ENCODE results near the gene SDF2L1. TPM values are rescaled to one million over a fixed set of nuclear protein-coding genes. Genes with fewer than 3 reads are reported as not detected.

SDF2L1 gene
- polyA plus RNA-seq, 6 donors from 2014 or later = 36.9 to 69.4 (median 39.1) TPM

DNA sequence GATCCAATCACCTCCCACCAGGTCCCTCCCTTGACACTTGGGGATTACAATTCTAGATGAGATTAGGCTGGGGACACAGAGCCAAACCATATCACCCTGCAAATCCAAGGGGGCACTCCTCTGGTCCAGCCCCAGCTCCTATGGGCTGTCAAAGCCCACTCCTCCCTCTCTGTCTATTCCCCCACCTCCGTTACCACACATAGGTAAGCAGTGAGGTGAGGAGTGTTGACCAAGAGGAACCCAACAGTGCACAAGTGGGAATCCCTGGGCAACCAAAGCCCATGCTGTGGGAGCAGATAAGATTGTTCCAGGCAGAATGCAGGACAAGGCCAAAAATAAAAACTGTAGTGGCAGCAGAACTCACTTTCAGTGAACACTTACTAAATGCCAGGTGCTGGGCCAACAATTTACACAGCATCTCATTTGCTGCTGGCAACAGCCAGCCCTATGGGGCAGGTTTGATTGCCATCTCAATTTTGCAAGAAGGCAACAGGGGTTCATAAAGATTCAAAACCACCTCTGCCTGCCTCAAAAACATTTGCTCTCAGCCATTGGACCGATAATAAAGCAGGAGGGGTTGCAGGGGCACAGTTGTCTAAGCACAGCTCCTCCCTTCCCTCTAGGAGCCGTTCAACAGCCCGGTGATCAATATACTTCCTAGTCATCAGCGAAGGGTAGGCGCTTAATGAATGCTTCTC is 8.9 kb downstream of the SDF2L1 start:
- peak overlapping the region; percentile 85 to 95 (median 90) for H3K4me3 Mint-ChIP-seq
- H3K4me1 Mint-ChIP-seq = peaks cover 17 to 28% (median 20%) of the 10 kb centered on the region in 3 donors
- ATAC-seq (ENCODE audit: low read depth in 2 of 2) = no peak
- peaks cover 0 to 3% (median 0%) of the 10 kb centered on the region in 3 donors for H3K27me3 Mint-ChIP-seq
- peak overlapping the region in 2 of 6 donors; percentile 53 to 92 for H3K27ac Mint-ChIP-seq
- DNase-seq = no peak
- H3K36me3 Mint-ChIP-seq = peaks cover 0 to 4% of the 10 kb centered on the region in 2 donors
- no peaks in the 10 kb centered on the region for H3K9me3 Mint-ChIP-seq

DNA sequence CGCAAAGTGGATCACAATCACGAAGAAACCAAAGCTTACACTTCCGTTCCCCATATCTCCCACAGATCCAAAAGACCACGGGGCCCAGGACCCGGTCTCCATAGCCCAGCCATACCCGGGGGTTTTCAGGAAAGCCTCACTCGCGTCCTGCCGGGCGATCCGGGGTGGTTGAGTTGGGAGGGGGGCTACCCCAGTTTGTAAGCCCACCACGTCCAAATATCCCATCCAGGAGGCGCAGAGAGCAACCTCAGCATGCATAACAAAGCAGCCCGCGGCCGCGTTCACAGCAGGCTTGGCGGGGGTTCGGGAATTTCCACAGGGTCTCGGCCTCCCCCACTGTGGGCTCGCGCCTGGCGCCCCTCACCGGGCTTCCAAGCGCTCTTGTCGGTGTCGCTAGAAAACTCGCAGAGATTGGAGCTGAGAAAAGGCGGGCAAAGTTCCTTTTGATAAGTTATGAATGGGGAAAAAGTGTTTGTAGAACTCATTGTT is 9.5 kb downstream of the SDF2L1 start:
- Mint-ChIP-seq H3K27me3 (peaks cover 0 to 3% (median 0%) of the 10 kb centered on the region in 3 donors), H3K4me3 (peak overlapping the region; percentile 85 to 95 (median 90)), H3K9me3 (no peaks in the 10 kb centered on the region), H3K4me1 (peaks cover 17 to 27% (median 20%) of the 10 kb centered on the region in 3 donors), H3K27ac (peak overlapping the region in 2 of 6 donors; percentile 72 to 92), H3K36me3 (peaks cover 0 to 4% of the 10 kb centered on the region in 2 donors)
- DNase-seq = no peak
- ATAC-seq (ENCODE audit: low read depth in 2 of 2) = peak; percentile 34 to 37

DNA sequence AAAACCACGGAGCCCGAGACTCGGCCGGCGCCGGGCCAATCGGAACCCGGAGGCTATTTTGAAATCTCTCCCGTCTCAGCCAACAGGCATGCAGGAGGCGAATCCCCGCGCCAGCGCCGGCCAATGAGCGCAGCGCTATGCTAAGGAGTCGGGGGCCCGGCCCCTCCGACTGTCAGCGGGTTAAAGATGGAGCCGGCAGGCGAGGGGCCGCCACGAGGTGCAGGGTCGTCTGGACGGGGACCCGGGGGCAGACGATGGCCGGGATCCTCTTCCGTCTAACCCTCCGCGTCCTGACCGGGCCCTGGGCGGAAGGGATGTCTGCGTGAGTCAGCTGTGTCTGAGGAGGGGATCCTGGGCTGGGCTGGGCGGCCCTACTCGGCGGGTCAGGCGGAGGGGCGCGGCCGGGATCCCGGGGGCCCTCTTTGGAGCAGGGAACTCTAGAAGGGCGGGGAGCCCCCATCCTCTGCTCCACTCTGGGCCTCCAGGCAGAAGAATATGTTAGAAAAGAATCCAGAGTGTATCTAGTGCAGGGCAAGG is 10.0 kb downstream of the SDF2L1 start:
- Mint-ChIP-seq H3K27me3 (no peaks in the 10 kb centered on the region), H3K36me3 (no peaks in the 10 kb centered on the region), H3K9me3 (no peaks in the 10 kb centered on the region), H3K4me1 (peaks cover 18 to 29% (median 22%) of the 10 kb centered on the region in 3 donors), H3K4me3 (peak overlapping the region; percentile 85 to 95 (median 90)), H3K27ac (peak overlapping the region in 2 of 6 donors; percentile 63 to 72)
- ATAC-seq (ENCODE audit: low read depth in 2 of 2) = peak; percentile 97 to 98
- DNase-seq = peak; percentile 74

DNA sequence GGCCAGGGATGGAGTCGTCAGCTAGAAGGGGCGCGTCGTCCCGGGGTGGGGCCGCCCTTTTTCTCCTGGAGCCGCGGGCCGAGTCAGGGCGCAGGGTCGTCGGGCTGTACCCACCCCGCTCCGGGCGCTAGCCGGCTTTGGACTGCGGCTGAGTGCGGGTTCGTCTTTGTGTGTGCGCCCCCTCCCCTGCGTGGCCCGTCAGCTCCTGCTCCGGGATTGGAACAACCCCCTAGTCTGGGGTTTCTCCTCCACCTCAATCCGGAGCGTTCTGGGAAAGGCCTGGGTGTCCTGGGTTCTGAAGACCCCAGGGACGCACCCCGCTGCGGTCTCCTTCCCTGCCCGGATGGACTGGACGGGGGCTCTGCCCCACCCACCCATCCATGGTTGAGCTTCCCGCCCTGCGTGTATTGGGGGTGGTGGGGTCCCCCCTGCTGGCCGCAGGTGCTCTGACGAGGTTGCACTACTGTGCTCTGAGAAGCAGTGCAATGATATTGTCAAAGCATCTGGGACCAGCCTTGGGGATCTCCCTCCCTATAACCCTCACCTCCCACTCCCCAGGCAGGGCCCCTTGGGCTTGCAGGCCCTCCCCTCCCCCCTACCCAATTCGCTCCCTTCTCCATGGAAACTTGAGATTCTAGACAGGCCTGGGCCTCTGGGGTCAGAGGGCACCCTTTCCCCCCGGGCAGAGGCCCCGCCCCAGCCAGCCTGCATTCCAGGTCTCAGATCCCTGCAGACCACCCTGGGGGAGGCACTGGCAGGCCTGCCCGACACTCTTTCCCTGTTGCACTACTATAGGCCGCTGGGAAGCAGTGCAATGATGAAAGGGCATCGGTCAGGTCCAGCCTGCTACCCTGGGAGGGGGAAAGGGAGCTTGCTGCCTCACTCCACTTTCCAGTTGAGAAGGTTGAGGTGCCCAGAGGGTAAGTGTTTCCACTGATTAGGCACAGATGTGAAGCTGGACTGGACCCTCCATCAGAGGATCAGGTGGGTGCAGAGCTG is 10.7 kb downstream of the SDF2L1 start:
- Mint-ChIP-seq H3K27me3 (no peaks in the 10 kb centered on the region), H3K4me3 (peak overlapping the region in 7 of 8 donors; percentile 74 to 95 (median 89)), H3K9me3 (no peaks in the 10 kb centered on the region), H3K27ac (peak overlapping the region in 2 of 6 donors; percentile 37 to 63), H3K36me3 (no peaks in the 10 kb centered on the region), H3K4me1 (peaks cover 22 to 32% (median 24%) of the 10 kb centered on the region in 3 donors)
- no peak for ATAC-seq (ENCODE audit: low read depth in 2 of 2)
- DNase-seq = no peak

DNA sequence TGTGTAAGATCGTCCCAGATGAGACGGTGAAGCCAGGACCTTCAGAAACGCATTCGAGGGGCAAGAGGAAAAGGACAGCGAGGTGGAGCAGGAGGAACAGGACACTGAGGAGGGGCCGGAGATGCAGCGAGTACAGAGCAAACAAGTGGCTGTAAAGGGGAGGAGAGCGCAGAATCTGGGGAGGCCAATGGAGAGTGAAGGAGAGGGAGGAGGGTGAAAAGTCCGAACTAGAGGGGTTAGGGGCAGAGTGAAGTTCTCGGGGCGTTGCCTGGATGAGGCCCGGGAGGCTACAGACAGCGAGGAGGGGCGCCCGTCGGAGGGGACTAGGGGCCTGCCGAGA is 14.9 kb downstream of the SDF2L1 start:
- peak overlapping the region; percentile 53 to 94 (median 86) for H3K4me3 Mint-ChIP-seq
- H3K27me3 Mint-ChIP-seq = no peaks in the 10 kb centered on the region
- ATAC-seq (ENCODE audit: low read depth in 2 of 2) = no peak
- no peak for DNase-seq
- no peaks in the 10 kb centered on the region for H3K9me3 Mint-ChIP-seq
- H3K27ac Mint-ChIP-seq = peak overlapping the region in 4 of 6 donors; percentile 3 to 79 (median 33)
- H3K4me1 Mint-ChIP-seq = peaks cover 15 to 21% (median 17%) of the 10 kb centered on the region in 3 donors
- no peaks in the 10 kb centered on the region for H3K36me3 Mint-ChIP-seq

DNA sequence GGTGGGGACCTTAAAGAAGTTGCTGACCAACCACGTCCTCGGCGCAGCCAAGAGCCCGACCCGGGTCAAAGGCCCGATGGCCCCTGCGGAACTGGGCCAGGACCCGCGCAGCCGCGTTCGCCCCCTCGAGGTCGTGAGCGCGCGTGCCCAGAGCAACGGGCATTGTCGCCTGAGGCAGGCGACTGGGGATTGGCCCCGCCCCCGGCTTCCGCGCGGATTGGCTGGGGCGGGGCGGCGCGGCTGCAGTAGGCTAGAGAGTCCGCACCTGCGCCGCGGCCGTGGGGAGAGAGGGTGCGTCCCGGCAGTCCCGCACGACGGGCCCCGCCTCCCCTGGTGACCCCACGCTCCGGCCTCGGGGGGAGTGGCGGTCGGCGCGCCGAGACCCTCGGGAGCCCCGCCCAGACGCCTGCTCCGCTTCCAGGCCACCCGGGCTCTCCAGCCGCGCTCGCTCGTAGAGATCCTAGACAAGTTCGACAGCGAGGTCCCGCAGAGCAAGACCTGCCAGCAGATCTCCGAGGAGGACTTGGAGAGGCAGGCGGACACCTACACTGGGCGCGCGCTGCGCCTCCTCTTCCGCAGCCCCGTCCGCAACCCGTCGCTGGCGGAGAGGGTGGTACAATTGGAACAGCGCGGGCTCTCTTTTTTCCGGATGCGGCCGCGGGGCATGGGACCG is 15.4 kb downstream of the SDF2L1 start:
- ATAC-seq (ENCODE audit: low read depth in 2 of 2) = peak; percentile 92 to 95
- Mint-ChIP-seq H3K36me3 (no peaks in the 10 kb centered on the region), H3K4me1 (peaks cover 11 to 19% (median 15%) of the 10 kb centered on the region in 3 donors), H3K27me3 (no peaks in the 10 kb centered on the region), H3K9me3 (no peaks in the 10 kb centered on the region), H3K27ac (no peak overlapping the region), H3K4me3 (peak overlapping the region; percentile 78 to 94 (median 86))
- peak; percentile 77 for DNase-seq

DNA sequence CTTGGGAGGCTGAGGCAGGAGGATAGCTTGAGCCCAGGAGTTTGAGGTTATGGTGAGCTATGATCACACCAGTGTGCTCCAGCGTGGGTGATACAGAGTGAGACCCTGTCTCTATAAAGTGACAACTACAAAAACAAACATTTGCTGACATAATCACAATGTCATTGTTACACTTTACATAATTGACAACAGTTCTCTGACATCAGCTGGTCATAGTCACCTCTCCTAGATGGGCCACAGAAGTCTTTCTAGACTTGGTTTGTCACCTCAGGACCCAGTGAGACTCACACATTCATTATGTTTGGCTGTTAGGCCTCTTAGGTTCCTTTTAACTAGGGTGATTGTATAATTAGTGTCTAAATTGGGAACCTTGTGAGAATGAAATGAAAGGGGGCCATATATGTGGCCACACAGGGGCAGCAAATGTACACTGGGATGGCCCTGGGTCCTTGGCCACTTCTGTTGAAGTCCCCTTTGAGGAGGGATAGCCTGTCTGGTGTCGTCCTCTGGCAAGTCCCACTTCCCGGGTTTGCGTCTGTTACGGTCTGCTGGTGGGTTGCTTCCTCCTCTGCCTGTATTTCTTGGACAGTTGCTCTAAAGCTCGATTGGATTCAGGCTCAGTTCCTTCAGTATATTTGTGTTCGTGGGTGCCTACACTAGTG is 17.9 kb downstream of the SDF2L1 start:
- Mint-ChIP-seq H3K4me1 (peaks cover 16 to 22% (median 19%) of the 10 kb centered on the region in 3 donors), H3K36me3 (no peaks in the 10 kb centered on the region), H3K4me3 (peak overlapping the region in 4 of 8 donors; percentile 3 to 69 (median 36)), H3K27ac (peak overlapping the region in 2 of 6 donors; percentile 47 to 70), H3K27me3 (no peaks in the 10 kb centered on the region), H3K9me3 (no peaks in the 10 kb centered on the region)
- ATAC-seq (ENCODE audit: low read depth in 2 of 2) (no peak), DNase-seq (no peak)

DNA sequence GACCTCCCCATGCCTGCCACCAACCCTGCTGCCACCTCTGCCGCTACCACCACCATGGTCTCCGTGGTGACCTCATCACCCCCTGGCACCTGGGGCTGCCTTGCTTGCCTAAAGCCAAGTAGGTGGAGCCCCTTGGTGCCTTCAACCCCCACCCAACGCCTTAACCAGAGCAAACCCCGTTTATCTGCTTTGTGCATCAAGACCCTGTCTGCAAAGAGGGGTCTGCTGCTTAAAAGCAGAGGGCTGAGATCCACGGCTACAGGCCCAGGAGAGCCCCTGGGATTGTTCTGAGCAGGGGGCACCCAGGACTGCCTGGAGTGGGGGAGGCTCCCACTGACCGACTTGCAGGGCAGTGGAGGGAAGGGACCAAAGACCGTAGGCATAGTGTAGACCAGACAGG is 18.8 kb downstream of the SDF2L1 start:
- H3K4me3 Mint-ChIP-seq = peak overlapping the region in 1 of 8 donors; percentile 58
- no peak overlapping the region for H3K27ac Mint-ChIP-seq
- peaks cover 22 to 26% (median 23%) of the 10 kb centered on the region in 3 donors for H3K4me1 Mint-ChIP-seq
- DNase-seq (no peak), ATAC-seq (ENCODE audit: low read depth in 2 of 2) (no peak)
- no peaks in the 10 kb centered on the region for H3K27me3 Mint-ChIP-seq
- H3K9me3 Mint-ChIP-seq = no peaks in the 10 kb centered on the region
- H3K36me3 Mint-ChIP-seq = no peaks in the 10 kb centered on the region

DNA sequence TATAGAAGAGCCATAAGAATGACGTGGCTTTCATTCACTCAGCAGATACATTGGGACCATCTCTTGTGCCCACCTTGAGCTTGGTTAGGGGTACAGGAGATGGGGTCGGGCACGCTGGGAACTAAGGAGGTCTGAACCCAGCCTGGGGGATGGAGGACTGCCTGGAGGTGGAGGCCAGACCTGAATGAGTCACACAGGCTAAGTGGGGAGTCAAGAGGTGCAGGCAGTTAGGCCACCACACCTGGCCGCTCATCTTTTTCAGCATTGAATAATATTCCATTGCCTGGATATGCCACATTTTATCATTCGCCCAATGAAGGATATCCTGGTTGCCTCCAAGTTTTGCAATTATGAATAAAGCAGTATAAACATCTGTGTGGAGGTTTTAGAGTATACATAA is 19.9 kb downstream of the SDF2L1 start:
- peak overlapping the region in 1 of 8 donors; percentile 14 for H3K4me3 Mint-ChIP-seq
- ATAC-seq (ENCODE audit: low read depth in 2 of 2) = no peak
- H3K4me1 Mint-ChIP-seq = peaks cover 15 to 24% (median 24%) of the 10 kb centered on the region in 3 donors
- no peak overlapping the region for H3K27ac Mint-ChIP-seq
- no peaks in the 10 kb centered on the region for H3K9me3 Mint-ChIP-seq
- H3K36me3 Mint-ChIP-seq = no peaks in the 10 kb centered on the region
- no peaks in the 10 kb centered on the region for H3K27me3 Mint-ChIP-seq
- no peak for DNase-seq

DNA sequence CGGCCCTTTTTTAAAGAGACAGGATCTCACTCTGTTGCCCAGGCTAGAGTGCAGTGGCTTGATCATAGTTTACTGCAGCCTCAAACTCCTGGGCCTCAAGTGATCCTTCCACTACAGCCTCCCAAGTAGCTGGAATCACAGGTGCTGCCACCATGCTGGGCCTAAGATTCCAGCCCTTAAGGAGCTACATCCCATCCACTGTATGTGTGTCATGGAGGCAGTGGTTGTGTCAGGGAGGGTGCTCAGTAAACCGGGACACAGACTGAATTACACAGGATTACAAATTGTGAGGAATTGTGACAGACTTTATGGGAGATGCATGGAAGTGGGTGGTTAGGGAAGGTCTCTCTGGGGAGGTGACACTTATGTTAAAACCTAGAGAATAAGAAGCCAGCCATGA is 21.6 kb downstream of the SDF2L1 start:
- Mint-ChIP-seq H3K4me3 (peak overlapping the region in 7 of 8 donors; percentile 2 to 86 (median 56)), H3K27me3 (no peaks in the 10 kb centered on the region), H3K9me3 (no peaks in the 10 kb centered on the region), H3K4me1 (peaks cover 17 to 31% (median 24%) of the 10 kb centered on the region in 3 donors), H3K36me3 (no peaks in the 10 kb centered on the region), H3K27ac (peak overlapping the region in 3 of 6 donors; percentile 34 to 85 (median 82))
- ATAC-seq (ENCODE audit: low read depth in 2 of 2) (no peak), DNase-seq (no peak)

DNA sequence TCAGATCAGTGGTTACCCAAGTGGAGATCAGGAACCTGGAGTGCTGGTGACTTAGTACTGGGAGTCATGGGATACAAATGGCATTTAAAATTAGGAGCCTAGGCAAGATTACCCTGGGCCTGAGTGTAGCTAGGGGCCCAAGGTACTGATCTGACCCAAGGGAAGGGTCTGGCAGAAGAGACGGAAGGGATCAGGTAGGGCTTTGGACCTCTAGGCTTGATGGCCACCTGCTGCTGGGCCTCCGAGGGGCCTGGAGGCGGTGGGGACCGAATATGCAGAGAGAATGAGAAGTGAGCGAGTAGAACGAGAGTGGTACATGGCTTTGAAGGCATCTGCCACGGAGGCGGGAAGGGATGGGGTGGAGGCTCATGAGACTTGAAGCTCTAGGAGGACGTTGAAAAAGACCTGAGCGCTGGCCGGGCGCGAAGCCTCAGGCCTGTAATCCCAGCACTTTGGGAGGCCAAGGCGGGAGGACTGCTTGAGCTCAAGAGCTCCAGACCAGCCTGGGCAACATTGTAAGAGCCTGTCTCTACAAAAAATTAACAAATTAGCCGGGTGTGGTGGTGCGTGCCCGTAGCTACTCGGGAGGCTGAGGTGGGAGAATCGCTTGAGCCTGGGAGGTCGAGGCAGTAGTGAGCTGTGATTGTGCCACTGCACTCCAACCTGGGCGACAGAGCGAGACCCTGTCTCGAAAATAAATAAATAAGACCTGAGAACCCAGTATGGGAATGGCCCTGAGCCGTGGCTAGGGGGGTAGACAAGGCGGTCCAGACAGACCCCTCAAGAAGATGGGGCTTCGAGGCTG is 23.1 kb downstream of the SDF2L1 start:
- ATAC-seq (ENCODE audit: low read depth in 2 of 2) (no peak), DNase-seq (no peak)
- peaks cover 21 to 38% (median 34%) of the 10 kb centered on the region in 3 donors for H3K4me1 Mint-ChIP-seq
- peak overlapping the region; percentile 95 to 100 (median 99) for H3K4me3 Mint-ChIP-seq
- H3K36me3 Mint-ChIP-seq = no peaks in the 10 kb centered on the region
- no peaks in the 10 kb centered on the region for H3K27me3 Mint-ChIP-seq
- peak overlapping the region; percentile 96 to 99 (median 99) for H3K27ac Mint-ChIP-seq
- no peaks in the 10 kb centered on the region for H3K9me3 Mint-ChIP-seq

All from naive B cell (primary cell).